Keratinocyte (primary cell): ENCODE measurements around the gene CDC14A. TPM values are rescaled to one million over a fixed set of nuclear protein-coding genes. Genes with fewer than 3 reads are reported as not detected.

Experiments used
- DNase-seq: peaks from one replicate; pipeline ENCODE4 v3.0.0-alpha.2; 2011; ENCODE audit warnings: low read depth, missing footprints, low spot score
- FAIRE-seq: peaks from 2 replicates; lab custom pipeline; 2011; peaks lifted over from hg19 to GRCh38; lab: Jason Lieb, UNC
- H2AFZ ChIP-seq: 2 replicates; pipeline ENCODE4 v1.6.0; 2012; ENCODE audit warnings: low read length, control low read depth, inconsistent platforms; ENCODE audit not compliant: control insufficient read depth
- H3K27ac ChIP-seq: 2 replicates; pipeline ENCODE4 v1.5.1; 2011; ENCODE audit warnings: low read length; ENCODE audit not compliant: control insufficient read depth, insufficient read depth
- H3K27me3 ChIP-seq: 3 replicates; pipeline ENCODE4 v1.6.0; 2011; ENCODE audit warnings: low read length; ENCODE audit not compliant: control insufficient read depth, insufficient read depth; ENCODE audit errors: extremely low read depth
- H3K36me3 ChIP-seq, 2 experiments: 2 replicates in 1 of 2; 3 replicates in 1 of 2; pipeline ENCODE4 v1.5.1; 2011; ENCODE audit warnings: low read length in 2 of 2, mild to moderate bottlenecking in 1 of 2; ENCODE audit not compliant: control insufficient read depth in 2 of 2, insufficient read depth in 2 of 2; ENCODE audit errors: extremely low read depth in 1 of 2
- H3K4me1 ChIP-seq: 3 replicates; pipeline ENCODE4 v1.5.1; 2011; ENCODE audit warnings: low read length; ENCODE audit not compliant: control insufficient read depth, insufficient read depth; ENCODE audit errors: extremely low read depth
- H3K4me2 ChIP-seq: 3 replicates; pipeline ENCODE4 v1.6.0; 2011; ENCODE audit warnings: low read depth, low read length; ENCODE audit not compliant: control insufficient read depth, insufficient read depth; ENCODE audit errors: extremely low read depth
- H3K4me3 ChIP-seq, 3 experiments: fragments of 200-600 bp in 1 of 3; sonication (generic) in 1 of 3; 2 replicates in 2 of 3; 3 replicates in 1 of 3; pipeline ENCODE4 v1.5.1; 2011 to 2016; ENCODE audit warnings: low read length in 3 of 3, mild to moderate bottlenecking in 3 of 3, control low read depth in 2 of 3, inconsistent platforms in 1 of 3, low read depth in 1 of 3, mixed read lengths in 1 of 3, mixed run types in 1 of 3, moderate library complexity in 1 of 3; ENCODE audit not compliant: control insufficient read depth in 2 of 3, insufficient read depth in 2 of 3; ENCODE audit errors: extremely low read depth in 1 of 3
- H3K79me2 ChIP-seq: 2 replicates; pipeline ENCODE4 v1.6.0; 2012; ENCODE audit warnings: low read length; ENCODE audit not compliant: control insufficient read depth, insufficient read depth
- H3K9ac ChIP-seq: 3 replicates; pipeline ENCODE4 v1.6.0; 2011; ENCODE audit warnings: low read length; ENCODE audit not compliant: control insufficient read depth, insufficient read depth; ENCODE audit errors: extremely low read depth
- H3K9me1 ChIP-seq: 3 replicates; pipeline ENCODE4 v1.6.0; 2011; ENCODE audit warnings: low read length; ENCODE audit not compliant: control insufficient read depth, insufficient read depth; ENCODE audit errors: extremely low read depth
- H3K9me3 ChIP-seq: 2 replicates; pipeline ENCODE4 v1.5.1; 2012; ENCODE audit warnings: low read depth, low read length; ENCODE audit not compliant: control insufficient read depth
- H4K20me1 ChIP-seq: 3 replicates; pipeline ENCODE4 v1.6.0; 2011; ENCODE audit warnings: low read length; ENCODE audit not compliant: control insufficient read depth, insufficient read depth; ENCODE audit errors: extremely low read depth
- EZH2 ChIP-seq: IDR thresholded peaks from one replicate; pipeline ENCODE4 v1.6.1; 2012; ENCODE audit warnings: inconsistent platforms, mild to moderate bottlenecking, low read length, moderate library complexity
- dilution Hi-C: fragments of 300-500 bp; cut with MboI; formaldehyde crosslinking; loops from one replicate; pipeline ENCODE4 v1.7.0; 2020; ENCODE audit warnings: low sequenced_read_pairs; ENCODE audit not compliant: extremely low pct_ligation_motif_present
- polyA plus RNA-seq, 5 experiments: library from polyadenylated mRNA; depleted of rRNA in 3 of 5; stranded (reverse) in 3 of 5; stranded (forward) in 1 of 5; unstranded in 1 of 5; fragments of >200 nt; gene quantifications; 1 replicate in 1 of 5; 2 replicates in 3 of 5; 3 replicates in 1 of 5; pipeline versions ENCODE4 v1.2.1 to v1.2.3, GENCODE V29; 2011 to 2012; ENCODE audit warnings: missing spikeins in 2 of 5, low read depth in 1 of 5, low replicate concordance in 1 of 5
- TF ChIP-seq, protein P1 (sequence below), 3 experiments: IDR thresholded peaks in 1 of 3; conservative IDR thresholded peaks in 1 of 3; optimal IDR thresholded peaks in 1 of 3; 2 replicates in 2 of 3; 3 replicates in 1 of 3; pipeline versions ENCODE3 to v1.5.1; 2011; ENCODE audit warnings: low read length in 3 of 3, mild to moderate bottlenecking in 3 of 3, moderate library complexity in 2 of 3, control low read depth in 1 of 3, inconsistent platforms in 1 of 3; ENCODE audit not compliant: insufficient read depth in 2 of 3; ENCODE audit errors: extremely low read depth in 1 of 3

Gene CDC14A
- polyA plus RNA-seq, 1 donor (not counting 4 experiments of a cell fraction or from before 2014, with no cell fraction given) = 2.2 TPM

GRCh38 chr1:100415498-100415778, 63.1 kb downstream of the CDC14A start:
- H3K4me1 ChIP-seq = no peaks in the 10 kb centered on the region
- dilution Hi-C loops = no loop called here
- no peak overlapping the region for H3K4me3 ChIP-seq
- TF ChIP-seq EZH2 = no peak
- TF ChIP-seq, protein P1, sequence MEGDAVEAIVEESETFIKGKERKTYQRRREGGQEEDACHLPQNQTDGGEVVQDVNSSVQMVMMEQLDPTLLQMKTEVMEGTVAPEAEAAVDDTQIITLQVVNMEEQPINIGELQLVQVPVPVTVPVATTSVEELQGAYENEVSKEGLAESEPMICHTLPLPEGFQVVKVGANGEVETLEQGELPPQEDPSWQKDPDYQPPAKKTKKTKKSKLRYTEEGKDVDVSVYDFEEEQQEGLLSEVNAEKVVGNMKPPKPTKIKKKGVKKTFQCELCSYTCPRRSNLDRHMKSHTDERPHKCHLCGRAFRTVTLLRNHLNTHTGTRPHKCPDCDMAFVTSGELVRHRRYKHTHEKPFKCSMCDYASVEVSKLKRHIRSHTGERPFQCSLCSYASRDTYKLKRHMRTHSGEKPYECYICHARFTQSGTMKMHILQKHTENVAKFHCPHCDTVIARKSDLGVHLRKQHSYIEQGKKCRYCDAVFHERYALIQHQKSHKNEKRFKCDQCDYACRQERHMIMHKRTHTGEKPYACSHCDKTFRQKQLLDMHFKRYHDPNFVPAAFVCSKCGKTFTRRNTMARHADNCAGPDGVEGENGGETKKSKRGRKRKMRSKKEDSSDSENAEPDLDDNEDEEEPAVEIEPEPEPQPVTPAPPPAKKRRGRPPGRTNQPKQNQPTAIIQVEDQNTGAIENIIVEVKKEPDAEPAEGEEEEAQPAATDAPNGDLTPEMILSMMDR (optimal IDR thresholded peaks at IDR 0.05 in 1 of 3, IDR thresholded peaks at IDR 0.05 in 1 of 3, conservative IDR thresholded peaks at IDR 0.05 in 1 of 3; ENCODE audit: extremely low read depth in 1 of 3, insufficient read depth in 2 of 3, low read length in 3 of 3) = no peak
- no peaks in the 10 kb centered on the region for H3K9me3 ChIP-seq
- H4K20me1 ChIP-seq = no peaks in the 10 kb centered on the region
- FAIRE-seq (no peak), DNase-seq (no peak)
- H3K9ac ChIP-seq = no peak overlapping the region
- H2AFZ ChIP-seq = no peak overlapping the region
- no peak overlapping the region for H3K27ac ChIP-seq
- no peaks in the 10 kb centered on the region for H3K27me3 ChIP-seq
- no peaks in the 10 kb centered on the region for H3K36me3 ChIP-seq
- no peaks in the 10 kb centered on the region for H3K79me2 ChIP-seq
- no peak overlapping the region for H3K4me2 ChIP-seq
- no peaks in the 10 kb centered on the region for H3K9me1 ChIP-seq

DNA sequence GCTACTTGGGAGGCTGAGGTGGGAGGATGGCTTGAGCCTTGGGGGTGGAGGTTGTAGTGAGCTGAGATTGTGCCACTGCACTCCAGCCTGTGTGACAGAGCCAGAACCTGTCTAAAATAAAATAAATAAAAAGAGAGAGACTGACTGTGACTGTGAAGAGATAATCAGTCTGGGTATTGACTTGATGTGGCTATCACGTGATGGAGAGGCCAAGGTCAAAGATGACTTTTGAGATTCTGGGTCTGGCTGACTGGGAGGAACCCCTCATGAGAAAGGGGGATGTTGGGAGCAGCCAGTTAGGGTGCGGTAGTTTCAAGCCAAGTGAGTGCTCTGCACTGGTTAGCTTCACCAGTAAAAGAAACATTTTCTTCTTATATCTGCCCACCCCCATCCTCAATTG, 66.8 kb downstream of the CDC14A start:
- H3K79me2 ChIP-seq = no peaks in the 10 kb centered on the region
- dilution Hi-C loops = no loop called here
- H4K20me1 ChIP-seq = no peaks in the 10 kb centered on the region
- no peak overlapping the region for H3K4me3 ChIP-seq
- H3K4me2 ChIP-seq = no peak overlapping the region
- H2AFZ ChIP-seq = no peak overlapping the region
- no peak for FAIRE-seq
- no peaks in the 10 kb centered on the region for H3K36me3 ChIP-seq
- TF ChIP-seq, protein P1 (optimal IDR thresholded peaks at IDR 0.05 in 1 of 3, IDR thresholded peaks at IDR 0.05 in 1 of 3, conservative IDR thresholded peaks at IDR 0.05 in 1 of 3; ENCODE audit: extremely low read depth in 1 of 3, insufficient read depth in 2 of 3, low read length in 3 of 3) = no peak
- TF ChIP-seq EZH2 = no peak
- no peak overlapping the region for H3K27ac ChIP-seq
- H3K9me1 ChIP-seq = no peaks in the 10 kb centered on the region
- no peaks in the 10 kb centered on the region for H3K9me3 ChIP-seq
- no peaks in the 10 kb centered on the region for H3K27me3 ChIP-seq
- no peaks in the 10 kb centered on the region for H3K4me1 ChIP-seq
- H3K9ac ChIP-seq = no peak overlapping the region
- no peak for DNase-seq
